SH-SY5Y (cell line): ENCODE data around the gene ABLIM2.

Experiments
- GATA2 ChIP-seq: IDR thresholded peaks from 2 replicates; pipeline ENCODE4 v1.6.1; 2011; ENCODE audit warnings: mild to moderate bottlenecking, low read depth, low read length
- GATA3 ChIP-seq: IDR thresholded peaks from 2 replicates; pipeline ENCODE4 v1.6.1; 2011; ENCODE audit warnings: low read depth, mild to moderate bottlenecking, low read length, moderate library complexity

DNA sequence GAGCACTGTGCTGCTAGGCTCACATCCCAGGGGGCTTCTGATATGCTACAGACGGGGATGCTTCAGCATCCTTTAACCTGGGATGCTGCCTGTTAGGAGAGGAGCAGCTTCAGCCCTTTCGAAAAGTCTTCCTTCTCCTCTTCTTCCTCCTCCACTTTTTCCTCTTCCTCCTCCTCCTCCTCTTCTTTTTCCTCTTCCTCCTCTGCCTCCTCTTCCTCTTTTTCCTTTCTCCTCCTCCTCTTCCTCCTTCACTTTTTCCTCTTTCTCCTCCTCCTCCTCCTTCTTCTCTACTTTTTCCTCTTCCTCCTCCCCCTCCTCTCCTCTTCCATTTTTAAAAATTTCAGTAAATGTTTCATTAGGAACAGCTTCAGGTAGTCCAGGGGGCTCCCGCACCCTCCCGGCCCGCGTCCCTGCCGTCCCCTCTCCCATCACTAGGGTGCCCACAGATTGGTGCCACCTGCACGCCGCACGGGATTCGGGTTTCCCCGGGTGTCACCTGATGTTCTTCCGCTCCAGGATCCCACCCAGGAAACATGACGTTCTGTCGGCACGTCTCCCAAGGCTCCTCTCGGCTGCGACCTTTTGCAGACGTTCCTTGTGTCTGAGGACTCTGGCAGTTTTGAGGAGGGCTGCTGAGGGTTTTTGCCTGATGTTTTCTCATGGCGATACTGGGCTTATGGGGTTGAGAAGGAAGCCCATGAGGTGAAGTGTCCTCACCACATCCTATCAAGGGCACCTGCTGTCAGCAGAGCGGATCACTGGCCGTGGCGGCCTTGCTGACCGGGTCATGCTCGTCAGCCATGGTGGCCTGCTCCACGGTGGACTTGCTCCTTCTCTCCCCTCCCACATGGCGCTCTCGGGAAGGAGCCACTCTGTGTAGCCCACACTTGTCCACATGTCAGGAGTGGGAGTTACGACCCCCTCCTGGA lies 135.6 kb downstream of the ABLIM2 start:
- TF ChIP-seq GATA2: no peak
- no peak for TF ChIP-seq GATA3
